ENCODE results near the gene HTATSF1. TPM values are rescaled to one million over a fixed set of nuclear protein-coding genes. Genes with fewer than 3 reads are reported as not detected.

HTATSF1 gene
- total and polyA plus RNA-seq, 4 donors, result 22.0 to 54.1 (median 25.4) TPM

GRCh38 chrX:136496186-136496763 is 1.1 kb upstream of the HTATSF1 start:
- peak overlapping the region; percentile 87 to 95 for H3K27ac ChIP-seq (ENCODE audit: low read depth in 1 of 2, low read length in 1 of 2)
- no peaks in the 10 kb centered on the region for H3K36me3 ChIP-seq (ENCODE audit: control insufficient read depth in 4 of 4, insufficient read depth in 4 of 4, low read length in 4 of 4)
- DNase-seq, result no peak
- H3K27me3 ChIP-seq (ENCODE audit: control insufficient read depth in 3 of 3, insufficient read depth in 3 of 3, low read length in 2 of 3), result peaks cover 0 to 7% (median 6%) of the 10 kb centered on the region in 3 donors
- H3K4me1 ChIP-seq (ENCODE audit: control insufficient read depth in 5 of 5, insufficient read depth in 5 of 5, low read length in 5 of 5), result peaks cover 0 to 5% (median 0%) of the 10 kb centered on the region in 5 donors
- peak overlapping the region; percentile 81 to 93 for H3K9ac ChIP-seq (ENCODE audit: insufficient read depth in 1 of 2, low read length in 2 of 2)
- no peaks in the 10 kb centered on the region for H3K9me3 ChIP-seq (ENCODE audit: control insufficient read depth in 4 of 4, insufficient read depth in 3 of 4, low read length in 3 of 4)
- no peak for TF ChIP-seq CTCF (IDR thresholded peaks at IDR 0.05; ENCODE audit: control extremely low read depth, extremely low read depth)
- WGBS, 2 donors, result 5 to 42% methylated on average over 13 of the region's 13 CpGs
- peak overlapping the region; percentile 44 for H3K4me3 ChIP-seq
- ATAC-seq (ENCODE audit: insufficient read depth, low FRiP score), result no peak

- Histone ChIP-seq H3K27ac (ENCODE audit: low read depth in 1 of 2, low read length in 1 of 2) (peak overlapping the region; percentile 87 to 95), H3K9me3 (ENCODE audit: control insufficient read depth in 4 of 4, insufficient read depth in 3 of 4, low read length in 3 of 4) (no peaks in the 10 kb centered on the region), H3K9ac (ENCODE audit: insufficient read depth in 1 of 2, low read length in 2 of 2) (peak overlapping the region; percentile 81 to 93), H3K4me3 (peak overlapping the region; percentile 44), H3K36me3 (ENCODE audit: control insufficient read depth in 4 of 4, insufficient read depth in 4 of 4, low read length in 4 of 4) (peaks cover 0 to 3% (median 0%) of the 10 kb centered on the region in 4 donors), H3K27me3 (ENCODE audit: control insufficient read depth in 3 of 3, insufficient read depth in 3 of 3, low read length in 2 of 3) (peaks cover 0 to 7% (median 5%) of the 10 kb centered on the region in 3 donors), H3K4me1 (ENCODE audit: control insufficient read depth in 5 of 5, insufficient read depth in 5 of 5, low read length in 5 of 5) (peaks cover 0 to 5% (median 0%) of the 10 kb centered on the region in 5 donors)
- DNase-seq (peak; percentile 89 to 93 (median 92)), ATAC-seq (ENCODE audit: insufficient read depth, low FRiP score) (peak; percentile 92)
- no peak for TF ChIP-seq CTCF (IDR thresholded peaks at IDR 0.05; ENCODE audit: control extremely low read depth, extremely low read depth)
- WGBS, 2 donors, result 1 to 43% methylated on average over 27 to 111 of the region's 111 CpGs
Measured at GRCh38 chrX:136496764-136497555, 432 bp upstream of the HTATSF1 start.

GRCh38 chrX:136519069-136519468 is 21.7 kb downstream of the HTATSF1 start:
- H3K36me3 ChIP-seq (ENCODE audit: control insufficient read depth in 4 of 4, insufficient read depth in 4 of 4, low read length in 4 of 4), result no peaks in the 10 kb centered on the region
- H3K27me3 ChIP-seq (ENCODE audit: control insufficient read depth in 3 of 3, insufficient read depth in 3 of 3, low read length in 2 of 3), result peaks cover 0 to 13% (median 0%) of the 10 kb centered on the region in 3 donors
- H3K9ac ChIP-seq (ENCODE audit: insufficient read depth in 1 of 2, low read length in 2 of 2), result no peak overlapping the region
- no peaks in the 10 kb centered on the region for H3K9me3 ChIP-seq (ENCODE audit: control insufficient read depth in 4 of 4, insufficient read depth in 3 of 4, low read length in 3 of 4)
- no peaks in the 10 kb centered on the region for H3K4me1 ChIP-seq (ENCODE audit: control insufficient read depth in 5 of 5, insufficient read depth in 5 of 5, low read length in 5 of 5)
- 67 to 91% methylated on average over 5 of the region's 5 CpGs for WGBS, 2 donors
- no peak overlapping the region for H3K4me3 ChIP-seq
- ATAC-seq (ENCODE audit: insufficient read depth, low FRiP score) (no peak), DNase-seq (no peak)
- TF ChIP-seq CTCF (IDR thresholded peaks at IDR 0.05; ENCODE audit: control extremely low read depth, extremely low read depth), result no peak
- no peak overlapping the region for H3K27ac ChIP-seq (ENCODE audit: low read depth in 1 of 2, low read length in 1 of 2)
